Stimulated activated CD4-positive, alpha-beta T cell treated with anti-CD3 and anti-CD28 coated beads, Interleukin-4, amount 100 ng/mL, for 4 hours (primary cell): ENCODE measurements around the gene MRPL34.

Experiments
- DNase-seq, 2 experiments: peaks; one replicate each; pipeline ENCODE4 v3.0.0-alpha.2; 2020

The MRPL34 gene

DNA sequence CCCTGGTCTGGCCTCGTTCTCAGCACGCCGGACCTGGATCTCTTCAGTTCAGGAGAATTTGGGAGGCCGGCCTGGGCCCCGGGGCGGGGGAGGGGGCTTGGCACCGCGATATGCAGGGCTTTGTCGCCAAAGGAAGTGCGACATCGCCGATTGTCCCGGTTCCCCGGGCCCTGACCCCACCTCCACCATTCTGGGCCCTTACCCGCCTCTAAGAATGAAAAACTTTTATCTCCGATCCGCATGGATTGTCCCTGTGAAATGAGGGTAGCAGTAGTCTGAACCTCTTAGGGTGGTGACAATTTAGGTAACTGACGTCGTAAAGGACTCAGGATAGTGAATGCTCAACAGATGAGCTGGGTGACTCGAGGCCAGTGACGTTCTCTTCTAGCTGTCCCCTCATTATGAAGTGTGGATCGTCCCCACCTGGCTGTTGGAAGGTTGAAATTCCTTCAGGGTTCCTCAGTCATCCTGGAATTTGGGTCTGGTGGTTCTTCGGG lies 4.3 kb downstream of the MRPL34 start:
- DNase-seq: no peak

DNA sequence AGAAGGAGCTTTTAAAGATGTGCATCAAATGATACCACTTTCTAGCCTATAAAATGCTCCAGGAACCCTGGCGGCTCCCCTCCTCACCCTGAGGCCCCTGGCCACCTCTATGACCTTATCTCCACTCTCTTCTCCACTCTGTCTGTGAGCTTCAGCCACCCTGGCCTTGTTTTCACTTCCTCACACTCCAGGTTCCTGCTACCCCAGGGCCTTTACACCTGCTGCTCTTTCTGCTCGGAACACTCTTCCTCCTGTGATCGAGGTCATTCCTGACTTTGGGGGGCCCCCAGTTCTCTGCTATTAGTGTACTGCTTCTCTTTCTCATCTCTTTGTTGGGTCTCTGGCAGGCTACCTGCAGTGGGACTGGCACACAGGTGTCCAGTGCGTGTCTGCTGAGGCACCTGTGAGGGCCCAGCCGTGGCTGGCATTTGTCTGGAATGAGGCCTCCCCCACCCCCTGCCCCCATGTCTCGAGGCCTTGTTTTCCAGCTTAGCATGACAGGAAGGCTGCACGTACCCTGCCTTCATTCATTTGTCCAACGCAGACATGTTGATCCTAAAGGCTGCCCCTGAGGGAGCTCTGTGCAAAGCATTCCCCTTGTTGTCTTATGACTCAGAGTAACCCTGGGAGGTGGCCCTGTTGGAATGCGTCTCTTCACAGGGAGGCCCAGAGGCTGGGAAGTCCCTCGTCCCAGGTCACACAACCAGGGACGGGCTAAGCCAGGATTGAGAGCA lies 6.0 kb downstream of the MRPL34 start:
- no peak for DNase-seq

- DNase-seq: no peak
Observed at GRCh38 chr19:17312189-17313113, 6.8 kb downstream of the MRPL34 start.

- DNase-seq: no peak
Observed at GRCh38 chr19:17314007-17314593, 8.4 kb downstream of the MRPL34 start.

- no peak for DNase-seq
Observed at GRCh38 chr19:17318966-17319365, 13.3 kb downstream of the MRPL34 start.

GRCh38 chr19:17319473-17320238 lies 14.0 kb downstream of the MRPL34 start:
- DNase-seq: no peak

- no peak for DNase-seq
Observed at GRCh38 chr19:17320435-17320834, 14.8 kb downstream of the MRPL34 start.

GRCh38 chr19:17321655-17322489 lies 16.2 kb downstream of the MRPL34 start:
- DNase-seq: no peak

GRCh38 chr19:17322854-17323253 lies 17.2 kb downstream of the MRPL34 start:
- DNase-seq: no peak

- no peak for DNase-seq
Observed at GRCh38 chr19:17323300-17323963, 17.8 kb downstream of the MRPL34 start.

DNA sequence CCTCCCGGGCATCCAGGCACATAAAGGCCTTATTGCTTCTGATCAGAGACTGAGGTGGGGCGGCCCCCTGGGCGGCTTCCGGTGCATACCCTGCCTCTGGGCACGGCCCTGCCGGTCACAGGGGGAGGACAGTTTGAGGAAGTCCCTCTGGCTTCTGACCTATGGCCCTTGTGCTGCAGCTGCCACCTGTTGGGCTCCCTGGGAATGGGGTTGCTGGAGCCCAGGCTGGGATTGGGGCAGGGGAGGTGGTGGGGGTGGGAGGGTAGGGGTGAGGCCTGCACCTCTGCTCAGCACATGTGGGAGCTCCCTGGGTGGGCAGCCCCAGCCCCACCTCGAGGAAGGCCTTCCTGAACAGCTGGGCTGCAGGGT lies 18.3 kb downstream of the MRPL34 start:
- DNase-seq: no peak

DNA sequence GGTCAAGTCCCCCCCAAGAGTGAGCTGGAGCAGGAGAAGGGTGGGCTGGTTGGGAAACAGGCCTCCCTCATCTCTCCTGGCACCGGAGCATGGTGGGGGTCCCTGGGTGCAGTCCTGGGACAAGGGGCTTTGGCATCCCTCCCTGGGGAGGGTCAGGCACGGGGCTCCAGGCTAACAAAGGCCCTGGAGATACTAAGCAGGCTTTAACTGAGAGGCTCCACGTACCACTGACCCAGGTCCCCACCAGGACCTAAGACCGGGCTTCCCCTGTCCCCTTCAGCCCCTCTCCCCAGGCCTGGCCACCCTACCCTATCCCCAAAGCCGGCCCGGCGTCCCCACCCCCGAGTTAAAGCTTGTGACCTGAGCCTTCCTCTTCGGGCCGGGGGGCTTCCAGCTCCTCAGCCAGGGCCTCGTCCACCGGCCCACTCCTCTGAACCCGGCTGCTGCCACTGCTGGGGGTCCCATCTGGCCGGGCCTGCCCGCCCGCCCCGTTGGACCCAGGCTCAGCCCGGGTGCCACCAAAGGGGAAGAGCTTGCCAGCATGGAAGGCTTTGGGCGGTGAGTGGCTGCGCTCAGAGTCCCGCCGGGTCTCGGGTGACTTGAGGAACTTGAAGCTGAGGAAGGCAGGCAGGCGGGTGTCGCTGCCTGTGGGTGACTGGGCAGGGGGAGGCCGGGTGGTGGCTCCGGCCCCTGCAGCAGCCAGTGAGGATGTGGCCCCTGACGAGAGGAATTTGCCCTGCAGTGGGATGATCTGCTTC lies 18.9 kb downstream of the MRPL34 start:
- DNase-seq: no peak

DNA sequence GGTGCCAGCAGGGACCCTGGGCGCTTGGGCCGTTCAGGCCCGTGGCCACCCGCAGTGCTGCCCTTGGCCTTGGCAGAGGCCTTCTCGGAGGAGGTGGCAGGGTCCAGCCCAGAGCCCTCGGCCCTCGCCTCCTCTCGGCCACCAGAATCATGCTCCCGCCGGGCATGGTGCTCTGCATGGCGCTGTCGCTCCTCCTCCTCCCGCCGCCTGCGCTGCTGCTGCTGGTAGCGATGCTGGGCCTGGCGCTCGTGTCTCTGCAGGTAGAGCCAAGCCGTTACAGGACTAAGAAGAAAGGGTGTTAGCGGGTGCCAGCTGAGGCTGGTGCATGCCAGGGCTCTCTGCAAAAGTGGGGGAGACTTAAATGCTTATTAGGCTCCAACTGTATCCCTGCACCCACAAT lies 19.5 kb downstream of the MRPL34 start:
- no peak for DNase-seq

GRCh38 chr19:17325881-17326594 lies 20.4 kb downstream of the MRPL34 start:
- no peak for DNase-seq

- no peak for DNase-seq
Observed at GRCh38 chr19:17326595-17326966, 20.9 kb downstream of the MRPL34 start.

DNA sequence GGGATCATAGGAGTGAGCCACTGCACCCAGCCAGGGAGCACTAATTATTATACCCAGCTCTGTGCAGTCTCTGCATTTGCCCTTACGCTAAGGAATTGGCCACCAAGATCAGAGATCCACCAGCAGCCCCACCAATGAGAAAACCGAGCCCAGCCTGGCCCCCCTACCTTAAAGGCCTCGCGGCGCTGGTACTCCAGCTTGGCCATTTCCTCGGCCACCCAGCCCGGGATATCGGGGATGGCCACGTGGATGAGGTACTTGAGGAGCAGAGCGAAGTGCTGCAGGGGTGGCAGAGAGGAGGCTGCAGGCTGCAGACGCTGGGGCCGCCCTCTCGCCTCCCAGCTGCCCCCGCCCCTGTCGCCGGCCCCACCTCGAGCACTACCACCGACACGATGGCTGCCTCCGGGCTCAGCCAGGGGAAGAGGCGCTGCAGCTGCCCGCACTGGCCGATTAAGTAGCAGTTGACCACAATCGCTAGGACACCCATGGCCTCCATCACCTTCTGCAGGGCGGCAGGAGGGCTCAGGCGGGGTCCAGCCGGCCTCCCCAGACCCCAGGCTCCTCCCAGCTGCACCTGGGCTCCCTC lies 21.5 kb downstream of the MRPL34 start:
- no peak for DNase-seq

DNA sequence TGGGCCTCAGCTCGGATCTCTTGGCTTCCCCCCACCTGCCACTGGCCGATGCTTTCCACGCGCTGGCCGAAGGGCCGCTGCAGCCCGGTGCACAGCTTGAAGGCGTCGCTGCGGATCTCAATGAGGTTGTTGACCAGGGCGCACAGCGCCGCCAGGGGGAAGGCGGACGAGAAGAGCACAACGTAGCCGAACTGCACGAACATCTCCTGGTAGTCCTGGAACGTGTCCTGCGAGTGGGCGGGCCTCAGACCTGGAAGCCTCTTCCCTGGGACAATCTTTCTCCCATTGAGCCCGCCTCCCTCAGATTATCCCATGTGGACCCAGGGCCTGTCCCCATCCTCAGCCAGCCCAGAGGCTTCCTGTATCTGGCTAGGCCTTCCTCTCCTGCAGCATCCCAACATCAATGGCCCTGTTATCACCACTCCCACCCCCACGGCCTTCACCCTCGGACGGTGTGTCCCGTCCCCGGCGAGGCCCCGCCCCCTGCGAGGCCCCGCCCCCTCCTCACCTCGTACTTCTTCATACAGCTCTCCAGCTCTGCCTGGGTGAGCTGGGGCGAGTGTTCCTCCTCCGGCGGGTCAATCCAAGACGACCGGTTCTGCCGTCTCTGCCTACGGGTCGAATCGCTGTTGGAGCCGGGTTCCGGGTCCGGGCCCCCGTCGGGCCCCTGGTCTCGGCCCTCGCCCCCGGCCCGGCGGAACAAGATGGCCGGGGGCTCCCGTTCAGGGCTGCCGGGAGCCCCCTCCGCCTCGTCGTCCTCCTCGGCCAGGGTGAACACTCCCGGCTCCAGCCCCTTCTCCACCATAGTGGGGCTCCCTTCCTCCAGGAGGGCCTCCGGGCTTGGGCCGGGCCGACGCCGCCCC lies 22.2 kb downstream of the MRPL34 start:
- peak; percentile 41 to 64 for DNase-seq
